ENCODE data around the gene ZC3H7A. TPM values are rescaled to one million over a fixed set of nuclear protein-coding genes. Genes with fewer than 3 reads are reported as not detected.

Gene ZC3H7A
- total and polyA plus RNA-seq, 2 of the 8 experiments (the other 6 are each of a cell fraction or from before 2014, with no cell fraction given) = 32.0 to 55.9 TPM

DNA sequence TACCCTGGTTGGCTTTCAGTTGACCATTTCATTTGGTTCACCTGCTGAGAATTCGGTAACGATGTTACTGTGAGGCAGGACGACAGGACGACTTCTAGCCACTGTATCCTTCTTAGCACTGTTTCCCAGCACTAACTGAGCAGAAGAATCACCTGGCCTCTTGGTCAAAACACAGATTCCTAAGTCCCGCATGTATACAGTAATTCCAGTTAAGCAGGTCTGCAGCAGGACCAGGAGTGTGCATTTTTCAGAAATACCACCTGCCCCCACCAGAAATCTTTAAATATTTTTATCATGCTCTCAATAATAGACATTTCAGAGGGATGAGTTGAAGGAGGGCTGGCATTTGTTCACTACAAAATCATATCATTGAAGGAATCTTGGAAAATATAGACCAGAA, 31.6 kb upstream of the ZC3H7A start:
- no peak overlapping the region for H2BK120ac ChIP-seq (replicated peaks; ENCODE audit: low read depth, low read length)
- H2BK12ac ChIP-seq (ENCODE audit: low read depth, low read length) = no peak overlapping the region
- no peak overlapping the region for H2AK5ac ChIP-seq (ENCODE audit: low read depth, low read length)
- no peaks in the 10 kb centered on the region for H4K20me1 ChIP-seq (replicated peaks in 1 of 2; ENCODE audit: control insufficient read depth in 1 of 2, insufficient read depth in 2 of 2, low read length in 2 of 2)
- no peak overlapping the region for H3K23ac ChIP-seq (ENCODE audit: insufficient read length)
- no peaks in the 10 kb centered on the region for H3K36me3 ChIP-seq (ENCODE audit: control insufficient read depth in 2 of 4, insufficient read depth in 4 of 4, low read length in 3 of 4)
- no peak overlapping the region for H3K4me3 ChIP-seq (ENCODE audit: extremely low read depth in 1 of 4, insufficient read depth in 2 of 4, low read depth in 3 of 4, low read length in 4 of 4)
- TF ChIP-seq CEBPB (IDR thresholded peaks at IDR 0.05; ENCODE audit: low read depth, low read length) (no peak), POLR2A (IDR thresholded peaks at IDR 0.05; ENCODE audit: control extremely low read depth in 1 of 2, low read depth in 2 of 2, low read length in 2 of 2) (no peak), EZH2 (IDR thresholded peaks at IDR 0.05; ENCODE audit: low read depth, low read length, severe bottlenecking) (no peak), ASH2L (IDR thresholded peaks at IDR 0.05; ENCODE audit: low read length) (no peak), SP4 (IDR thresholded peaks at IDR 0.05; ENCODE audit: low read length) (no peak), SIX5 (IDR thresholded peaks at IDR 0.05; ENCODE audit: low read depth, low read length) (no peak), BACH1 (IDR thresholded peaks at IDR 0.05; ENCODE audit: low read length) (no peak), PHF8 (conservative IDR thresholded peaks at IDR 0.05; ENCODE audit: low read depth, low read length) (no peak), MAFK (IDR thresholded peaks at IDR 0.05; ENCODE audit: low read depth, low read length) (no peak), JUND (IDR thresholded peaks at IDR 0.05; ENCODE audit: low read length) (no peak), CBX5 (IDR thresholded peaks at IDR 0.05; ENCODE audit: low read depth, low read length) (no peak), RNF2 (IDR thresholded peaks at IDR 0.05; ENCODE audit: borderline replicate concordance, low read depth, low read length, missing control alignments, poor library complexity, severe bottlenecking) (no peak), SRF (IDR thresholded peaks at IDR 0.05; ENCODE audit: low read depth, low read length) (no peak), SIRT6 (IDR thresholded peaks at IDR 0.05; ENCODE audit: low read length) (no peak)
- TF ChIP-seq, protein P1, sequence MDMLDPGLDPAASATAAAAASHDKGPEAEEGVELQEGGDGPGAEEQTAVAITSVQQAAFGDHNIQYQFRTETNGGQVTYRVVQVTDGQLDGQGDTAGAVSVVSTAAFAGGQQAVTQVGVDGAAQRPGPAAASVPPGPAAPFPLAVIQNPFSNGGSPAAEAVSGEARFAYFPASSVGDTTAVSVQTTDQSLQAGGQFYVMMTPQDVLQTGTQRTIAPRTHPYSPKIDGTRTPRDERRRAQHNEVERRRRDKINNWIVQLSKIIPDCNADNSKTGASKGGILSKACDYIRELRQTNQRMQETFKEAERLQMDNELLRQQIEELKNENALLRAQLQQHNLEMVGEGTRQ (IDR thresholded peaks at IDR 0.05; ENCODE audit: low read length) = no peak
- no peak overlapping the region for H2AFZ ChIP-seq (ENCODE audit: low read length)
- H3K4ac ChIP-seq (replicated peaks; ENCODE audit: insufficient read length, low read depth, low read length) = no peak overlapping the region
- H3K4me1 ChIP-seq (replicated peaks in 1 of 4; ENCODE audit: control insufficient read depth in 3 of 4, insufficient read depth in 4 of 4, low read length in 3 of 4) = no peaks in the 10 kb centered on the region
- no peak for FAIRE-seq
- H2BK5ac ChIP-seq (ENCODE audit: low read depth, low read length) = no peak overlapping the region
- H3K79me2 ChIP-seq (ENCODE audit: control insufficient read depth in 1 of 2, insufficient read depth in 2 of 2, low read length in 2 of 2) = no peaks in the 10 kb centered on the region
- H3K79me1 ChIP-seq (ENCODE audit: low read depth, low read length) = no peaks in the 10 kb centered on the region
- H3K56ac ChIP-seq (replicated peaks; ENCODE audit: insufficient read length, low read depth, low read length) = no peak overlapping the region
- H4K8ac ChIP-seq (ENCODE audit: extremely low read depth, insufficient read depth, low read length) = no peak overlapping the region
- H3K4me2 ChIP-seq (ENCODE audit: insufficient read depth in 1 of 2, low read depth in 2 of 2, low read length in 2 of 2) = no peak overlapping the region
- WGBS, 2 experiments (ENCODE audit: extremely low coverage in 1 of 2, insufficient coverage in 1 of 2, insufficient read length in 1 of 2, insufficient replicate concordance in 2 of 2, low coverage in 1 of 2, low lambda C conversion rate in 2 of 2, missing lambda C conversion rate in 1 of 2) = 91% methylated on average over 5 of the region's 5 CpGs; no CpG with 5 or more reads in 1 of the 2 experiments
- no peaks in the 10 kb centered on the region for H3K9me3 ChIP-seq (ENCODE audit: insufficient read depth in 2 of 2, low read depth in 1 of 2, low read length in 1 of 2)
- no peak overlapping the region for H2BK20ac ChIP-seq (ENCODE audit: low read length)
- no peak overlapping the region for H3K14ac ChIP-seq (ENCODE audit: insufficient read length)
- H4K5ac ChIP-seq (ENCODE audit: insufficient read length, low read depth, low read length) = no peak overlapping the region
- no peak overlapping the region for H3K18ac ChIP-seq (ENCODE audit: extremely low read depth, low read length)
- no peak overlapping the region for H3K27ac ChIP-seq (ENCODE audit: low read depth, low read length)
- H2BK15ac ChIP-seq (ENCODE audit: low read length) = no peak overlapping the region
- ChIA-PET CTCF (ENCODE audit: partially characterized antibody) (no interaction called here), POLR2A (ENCODE audit: partially characterized antibody) (no interaction called here)
- no peak for DNase-seq (ENCODE audit: low read depth in 1 of 2, low spot score in 2 of 2)
- no peak overlapping the region for H4K91ac ChIP-seq (replicated peaks; ENCODE audit: insufficient read length, low read length)
- no peaks in the 10 kb centered on the region for H3K23me2 ChIP-seq (ENCODE audit: low read depth, low read length)
- H3K27me3 ChIP-seq (replicated peaks in 1 of 4; ENCODE audit: control insufficient read depth in 3 of 4, extremely low read depth in 1 of 4, insufficient read depth in 3 of 4, low read length in 3 of 4) = no peaks in the 10 kb centered on the region
- no peak overlapping the region for H3K9ac ChIP-seq (replicated peaks in 1 of 4; ENCODE audit: extremely low read depth in 1 of 4, low read depth in 3 of 4, low read length in 3 of 4)
